Endothelial cell (in vitro differentiated cells): Measurements from ENCODE around the gene HCFC1R1. TPM values are rescaled to one million over a fixed set of nuclear protein-coding genes. Genes with fewer than 3 reads are reported as not detected.

ENCODE experiments used
- DNase-seq: peaks from one replicate; pipeline ENCODE4 v3.0.0; 2021; ENCODE audit warnings: low spot score
- H3K27ac Mint-ChIP-seq: one replicate; pipeline ENCODE4 v1.8.0; 2021; ENCODE audit warnings: mixed read lengths, inconsistent platforms; ENCODE audit not compliant: unreplicated experiment
- H3K27me3 Mint-ChIP-seq: one replicate; pipeline ENCODE4 v1.8.0; 2021; ENCODE audit warnings: mild to moderate bottlenecking, moderate library complexity, mixed read lengths, inconsistent platforms; ENCODE audit not compliant: unreplicated experiment
- H3K36me3 Mint-ChIP-seq: one replicate; pipeline ENCODE4 v1.8.0; 2021; ENCODE audit warnings: mild to moderate bottlenecking, low read depth, mixed read lengths, inconsistent platforms; ENCODE audit not compliant: unreplicated experiment
- H3K4me1 Mint-ChIP-seq: one replicate; pipeline ENCODE4 v1.8.0; 2021; ENCODE audit warnings: mild to moderate bottlenecking, mixed read lengths, inconsistent platforms; ENCODE audit not compliant: unreplicated experiment
- H3K4me3 Mint-ChIP-seq: one replicate; pipeline ENCODE4 v1.8.0; 2021; ENCODE audit warnings: mild to moderate bottlenecking, mixed read lengths, inconsistent platforms; ENCODE audit not compliant: unreplicated experiment
- H3K9me3 Mint-ChIP-seq: one replicate; pipeline ENCODE4 v1.8.0; 2021; ENCODE audit warnings: mixed read lengths, inconsistent platforms; ENCODE audit not compliant: unreplicated experiment
- CTCF ChIP-seq: fragments of 200-600 bp; sonication (generic); IDR thresholded peaks from one replicate; pipeline ENCODE4 v1.5.0; 2021; ENCODE audit warnings: antibody characterized with exemption; ENCODE audit not compliant: unreplicated experiment
- total RNA-seq: library from RNA; stranded (reverse); fragmentation: NEBNext Ultra II Directional; extraction: Animal tissue kit (Norgen Biotek cat#: 25700); gene quantifications from one replicate; pipeline ENCODE4 v1.2.1, GENCODE V29; 2021; ENCODE audit not compliant: unreplicated experiment

The HCFC1R1 gene
- total RNA-seq, 1 donor from 2014 or later, result 28.7 TPM

- no peak overlapping the region for H3K27ac Mint-ChIP-seq
- H3K36me3 Mint-ChIP-seq, result peaks cover 6% of the 10 kb centered on the region
- no peak for DNase-seq
- no peaks in the 10 kb centered on the region for H3K9me3 Mint-ChIP-seq
- peaks cover 23% of the 10 kb centered on the region for H3K27me3 Mint-ChIP-seq
- no peak for TF ChIP-seq CTCF
- H3K4me3 Mint-ChIP-seq, result peak overlapping the region; percentile 91
- H3K4me1 Mint-ChIP-seq, result peaks cover 24% of the 10 kb centered on the region
Measured at GRCh38 chr16:3023415-3023668, 400 bp downstream of the HCFC1R1 start.

- Mint-ChIP-seq H3K27me3 (peaks cover 23% of the 10 kb centered on the region), H3K36me3 (peaks cover 6% of the 10 kb centered on the region), H3K27ac (no peak overlapping the region), H3K9me3 (no peaks in the 10 kb centered on the region), H3K4me1 (peaks cover 24% of the 10 kb centered on the region), H3K4me3 (peak overlapping the region; percentile 84)
- no peak for DNase-seq
- TF ChIP-seq CTCF, result no peak
Measured at GRCh38 chr16:3022684-3023414, 893 bp downstream of the HCFC1R1 start.

DNA sequence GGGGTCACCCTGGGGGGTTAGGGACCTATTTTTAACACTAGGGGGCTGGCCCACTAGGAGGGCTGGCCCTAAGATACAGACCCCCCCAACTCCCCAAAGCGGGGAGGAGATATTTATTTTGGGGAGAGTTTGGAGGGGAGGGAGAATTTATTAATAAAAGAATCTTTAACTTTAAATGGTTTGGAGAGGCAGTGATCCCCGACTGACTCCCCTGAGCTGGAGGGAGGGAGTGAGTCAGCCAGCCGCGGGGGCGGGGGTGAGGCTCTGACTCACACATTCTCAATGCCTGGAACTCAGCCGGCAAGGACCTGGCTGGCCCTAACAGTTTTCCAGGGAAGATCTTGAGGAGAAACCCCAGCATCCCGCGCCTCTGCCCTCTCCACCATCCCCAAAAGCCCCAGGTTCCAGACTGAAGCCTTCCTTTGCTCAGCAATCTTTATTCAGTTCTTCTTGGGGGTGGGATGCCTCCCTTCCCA, 1.5 kb downstream of the HCFC1R1 start:
- peak overlapping the region; percentile 42 for H3K4me3 Mint-ChIP-seq
- no peak overlapping the region for H3K27ac Mint-ChIP-seq
- H3K9me3 Mint-ChIP-seq, result no peaks in the 10 kb centered on the region
- peaks cover 6% of the 10 kb centered on the region for H3K36me3 Mint-ChIP-seq
- no peak for TF ChIP-seq CTCF
- peaks cover 23% of the 10 kb centered on the region for H3K27me3 Mint-ChIP-seq
- peaks cover 24% of the 10 kb centered on the region for H3K4me1 Mint-ChIP-seq
- peak; percentile 61 for DNase-seq

GRCh38 chr16:3021449-3022207, 2.1 kb downstream of the HCFC1R1 start:
- peaks cover under 1% of the 10 kb centered on the region for H3K36me3 Mint-ChIP-seq
- peak overlapping the region; percentile 65 for H3K4me3 Mint-ChIP-seq
- peaks cover 27% of the 10 kb centered on the region for H3K27me3 Mint-ChIP-seq
- no peaks in the 10 kb centered on the region for H3K9me3 Mint-ChIP-seq
- peak; percentile 68 for DNase-seq
- TF ChIP-seq CTCF, result no peak
- peaks cover 24% of the 10 kb centered on the region for H3K4me1 Mint-ChIP-seq
- H3K27ac Mint-ChIP-seq, result no peak overlapping the region
